H1 (cell line): ENCODE results near the gene IPO7. TPM values are rescaled to one million over a fixed set of nuclear protein-coding genes. Genes with fewer than 3 reads are reported as not detected.

Experiments
- CTCF ChIA-PET: fragments of 300-600 bp; sonication (Branson Sonifier 250); formaldehyde crosslinking; loops from one replicate; lab custom pipeline; 2021; ENCODE audit not compliant: partially characterized antibody; lab: Charles Lee
- POLR2A ChIA-PET: fragments of 300-600 bp; sonication (Branson Sonifier 250); formaldehyde crosslinking; loops from one replicate; lab custom pipeline; 2021; ENCODE audit warnings: inconsistent platforms; ENCODE audit not compliant: partially characterized antibody; lab: Charles Lee
- DNase-seq, 2 experiments: peaks; one replicate each; pipeline versions ENCODE4 v3.0.0 to v3.0.0-alpha.2; 2010 to 2022; ENCODE audit warnings: low spot score in 2 of 2, low read depth in 1 of 2, mixed read lengths in 1 of 2
- FAIRE-seq: peaks from 2 replicates; lab custom pipeline; 2011; peaks lifted over from hg19 to GRCh38; lab: Jason Lieb, UNC
- H2AFZ ChIP-seq: 2 replicates; pipeline ENCODE4 v1.8.1; 2012; ENCODE audit warnings: low read length, inconsistent platforms
- H2AK5ac ChIP-seq: 2 replicates; pipeline ENCODE4 v1.6.1; 2013; ENCODE audit warnings: low read depth, low read length
- H2BK120ac ChIP-seq: replicated peaks from 2 replicates; pipeline ENCODE3; 2013; ENCODE audit warnings: low read depth, low read length, inconsistent platforms
- H2BK12ac ChIP-seq: 2 replicates; pipeline ENCODE4 v1.6.1; 2013; ENCODE audit warnings: low read depth, low read length
- H2BK15ac ChIP-seq: 2 replicates; pipeline ENCODE4 v1.6.1; 2013; ENCODE audit warnings: low read length
- H2BK20ac ChIP-seq: 2 replicates; pipeline ENCODE4 v1.6.1; 2013; ENCODE audit warnings: low read length
- H2BK5ac ChIP-seq: 2 replicates; pipeline ENCODE4 v1.6.1; 2013; ENCODE audit warnings: low read depth, low read length
- H3K14ac ChIP-seq: 2 replicates; pipeline ENCODE4 v1.6.1; 2013; ENCODE audit warnings: inconsistent platforms; ENCODE audit not compliant: insufficient read length
- H3K18ac ChIP-seq: 2 replicates; pipeline ENCODE4 v1.6.1; 2013; ENCODE audit warnings: low read length; ENCODE audit errors: extremely low read depth
- H3K23ac ChIP-seq: 2 replicates; pipeline ENCODE4 v1.6.1; 2013; ENCODE audit warnings: inconsistent platforms; ENCODE audit not compliant: insufficient read length
- H3K23me2 ChIP-seq: 2 replicates; pipeline ENCODE4 v1.6.1; 2013; ENCODE audit warnings: low read depth, low read length
- H3K27ac ChIP-seq: 2 replicates; pipeline ENCODE4 v1.6.1; 2011; ENCODE audit warnings: low read depth, low read length, inconsistent platforms
- H3K27me3 ChIP-seq, 4 experiments: replicated peaks in 1 of 4; 1 replicate in 1 of 4; 2 replicates in 3 of 4; pipeline versions ENCODE4 v1.6.1 to v1.8.1; 2011 to 2013; ENCODE audit warnings: low read length in 3 of 4, mild to moderate bottlenecking in 3 of 4, inconsistent platforms in 2 of 4, mixed read lengths in 2 of 4, moderate library complexity in 1 of 4; ENCODE audit not compliant: control insufficient read depth in 3 of 4, insufficient read depth in 3 of 4; ENCODE audit errors: extremely low read depth in 1 of 4
- H3K36me3 ChIP-seq, 4 experiments: 2 replicates each; pipeline versions ENCODE4 v1.6.1 to v1.8.1; 2011 to 2013; ENCODE audit warnings: mild to moderate bottlenecking in 4 of 4, low read length in 3 of 4, moderate library complexity in 2 of 4, control low read depth in 1 of 4, inconsistent platforms in 1 of 4; ENCODE audit not compliant: insufficient read depth in 4 of 4, control insufficient read depth in 2 of 4
- H3K4ac ChIP-seq: replicated peaks from 2 replicates; pipeline ENCODE3; 2013; ENCODE audit warnings: low read length, low read depth, mixed read lengths, inconsistent platforms; ENCODE audit not compliant: insufficient read length
- H3K4me1 ChIP-seq, 4 experiments: replicated peaks in 1 of 4; 1 replicate in 1 of 4; 2 replicates in 3 of 4; pipeline versions ENCODE4 v1.6.1 to v1.8.1; 2011 to 2013; ENCODE audit warnings: low read length in 3 of 4, inconsistent platforms in 2 of 4, mixed read lengths in 1 of 4; ENCODE audit not compliant: insufficient read depth in 4 of 4, control insufficient read depth in 3 of 4
- H3K4me2 ChIP-seq, 2 experiments: 2 replicates each; pipeline versions ENCODE4 v1.6.1 to v1.8.1; 2011 to 2013; ENCODE audit warnings: low read depth in 2 of 2, low read length in 2 of 2, control low read depth in 1 of 2, inconsistent platforms in 1 of 2, mild to moderate bottlenecking in 1 of 2; ENCODE audit not compliant: insufficient read depth in 1 of 2
- H3K4me3 ChIP-seq, 4 experiments: fragments of 200-600, 300-600 bp in 1 of 4; sonication (generic), shearing (Covaris generic), sonication (Bioruptor Twin) in 1 of 4; 2 replicates each; pipeline versions ENCODE4 v1.5.1 to v1.8.1; 2011 to 2016; ENCODE audit warnings: low read length in 4 of 4, low read depth in 3 of 4, control low read depth in 2 of 4, inconsistent platforms in 2 of 4, mild to moderate bottlenecking in 2 of 4, mixed read lengths in 1 of 4, moderate library complexity in 1 of 4; ENCODE audit not compliant: insufficient read depth in 2 of 4; ENCODE audit errors: extremely low read depth in 1 of 4
- H3K56ac ChIP-seq: replicated peaks from 2 replicates; pipeline ENCODE3; 2013; ENCODE audit warnings: low read depth, mild to moderate bottlenecking, mixed read lengths, low read length, inconsistent platforms; ENCODE audit not compliant: insufficient read length
- H3K79me1 ChIP-seq: 2 replicates; pipeline ENCODE4 v1.6.1; 2013; ENCODE audit warnings: low read depth, low read length, control low read depth
- H3K79me2 ChIP-seq, 2 experiments: 2 replicates each; pipeline versions ENCODE4 v1.6.1 to v1.8.1; 2012 to 2013; ENCODE audit warnings: low read length in 2 of 2, mild to moderate bottlenecking in 2 of 2, inconsistent platforms in 1 of 2; ENCODE audit not compliant: insufficient read depth in 2 of 2, control insufficient read depth in 1 of 2
- H3K9ac ChIP-seq, 4 experiments: replicated peaks in 1 of 4; 1 replicate in 1 of 4; 2 replicates in 3 of 4; pipeline versions ENCODE4 v1.6.1 to v1.8.1; 2011 to 2013; ENCODE audit warnings: low read depth in 3 of 4, low read length in 3 of 4, control low read depth in 2 of 4, mild to moderate bottlenecking in 2 of 4, moderate library complexity in 2 of 4, inconsistent platforms in 1 of 4; ENCODE audit errors: extremely low read depth in 1 of 4
- H3K9me3 ChIP-seq, 2 experiments: 2 replicates each; pipeline versions ENCODE4 v1.6.1 to v1.8.1; 2012 to 2013; ENCODE audit warnings: mild to moderate bottlenecking in 2 of 2, moderate library complexity in 2 of 2, control low read depth in 1 of 2, inconsistent platforms in 1 of 2, low read depth in 1 of 2, low read length in 1 of 2, mixed read lengths in 1 of 2; ENCODE audit not compliant: insufficient read depth in 2 of 2
- H4K20me1 ChIP-seq, 2 experiments: replicated peaks in 1 of 2; 2 replicates each; pipeline versions ENCODE3 to v1.8.1; 2011 to 2013; ENCODE audit warnings: inconsistent platforms in 2 of 2, low read length in 2 of 2, mild to moderate bottlenecking in 1 of 2; ENCODE audit not compliant: insufficient read depth in 2 of 2, control insufficient read depth in 1 of 2
- H4K5ac ChIP-seq: 2 replicates; pipeline ENCODE4 v1.6.1; 2013; ENCODE audit warnings: low read length, low read depth, mixed read lengths, inconsistent platforms; ENCODE audit not compliant: insufficient read length
- H4K8ac ChIP-seq: 2 replicates; pipeline ENCODE4 v1.8.0; 2013; ENCODE audit warnings: mild to moderate bottlenecking, moderate library complexity, low read length, inconsistent platforms; ENCODE audit not compliant: insufficient read depth; ENCODE audit errors: extremely low read depth
- H4K91ac ChIP-seq: replicated peaks from 2 replicates; pipeline ENCODE3; 2013; ENCODE audit warnings: low read length, mixed read lengths, inconsistent platforms; ENCODE audit not compliant: insufficient read length
- BACH1 ChIP-seq: IDR thresholded peaks from 2 replicates; pipeline ENCODE4 v1.6.1; 2012; ENCODE audit warnings: low read length, improper control_type of control experiment
- CHD1 ChIP-seq: IDR thresholded peaks from 2 replicates; pipeline ENCODE4 v1.6.1; 2012; ENCODE audit warnings: low read depth, low read length, improper control_type of control experiment
- EZH2 ChIP-seq: fragments of 200-600 bp; sonication (generic); IDR thresholded peaks from 2 replicates; pipeline ENCODE4 v1.7.1; 2012; ENCODE audit warnings: low read depth, mild to moderate bottlenecking, moderate library complexity, low read length, inconsistent platforms; ENCODE audit not compliant: severe bottlenecking
- NRF1 ChIP-seq: IDR thresholded peaks from 2 replicates; pipeline ENCODE4 v1.6.1; 2011; ENCODE audit warnings: mild to moderate bottlenecking, low read depth, low read length, improper control_type of control experiment
- SIN3A ChIP-seq, 2 experiments: IDR thresholded peaks in 1 of 2; conservative IDR thresholded peaks in 1 of 2; 2 replicates each; pipeline ENCODE4 v1.6.1; 2011 to 2012; ENCODE audit warnings: low read length in 2 of 2, improper control_type of control experiment in 1 of 2, low read depth in 1 of 2, mild to moderate bottlenecking in 1 of 2
- SP1 ChIP-seq: IDR thresholded peaks from 2 replicates; pipeline ENCODE4 v1.6.1; 2011; ENCODE audit warnings: low read depth, low read length
- SP2 ChIP-seq: IDR thresholded peaks from 2 replicates; pipeline ENCODE4 v1.6.1; 2012; ENCODE audit warnings: mild to moderate bottlenecking, low read length, inconsistent platforms
- SRF ChIP-seq: IDR thresholded peaks from 2 replicates; pipeline ENCODE4 v1.6.1; 2011; ENCODE audit warnings: mild to moderate bottlenecking, low read depth, low read length, moderate library complexity
- ZNF274 ChIP-seq: IDR thresholded peaks from 2 replicates; pipeline ENCODE4 v1.7.0; 2012; ENCODE audit warnings: low read length, borderline replicate concordance; ENCODE audit errors: extremely low read depth
- WGBS, 2 experiments: shearing (Covaris generic) in 1 of 2; methylation state at CpG; one replicate each; pipeline versions ENCODE4 v1.1.6 to v1.1.7; 2013 to 2015; ENCODE audit warnings: low lambda C conversion rate in 2 of 2, mixed read lengths in 2 of 2, inconsistent platforms in 1 of 2, low coverage in 1 of 2, missing lambda C conversion rate in 1 of 2; ENCODE audit not compliant: insufficient replicate concordance in 2 of 2, insufficient coverage in 1 of 2, insufficient read length in 1 of 2; ENCODE audit errors: extremely low coverage in 1 of 2, missing lambda C conversion rate in 1 of 2; 5-methylcytosine and 5-hydroxymethylcytosine counted together
- polyA plus RNA-seq, 7 experiments: library from polyadenylated mRNA; depleted of rRNA in 3 of 7; stranded (reverse) in 5 of 7; unstranded in 2 of 7; fragments of >200 nt in 5 of 7; fragments of 200-250 nt in 2 of 7; gene quantifications; 1 replicate in 5 of 7; 2 replicates in 1 of 7; 4 replicates in 1 of 7; pipeline versions ENCODE4 v1.2.1 to v1.2.3, GENCODE V29; 2011 to 2013; ENCODE audit warnings: missing spikeins in 2 of 7, mixed read lengths in 2 of 7
- total RNA-seq: library from RNA; stranded (reverse); fragmentation: NEBNext Ultra II Directional; extraction: Animal tissue kit (Norgen Biotek cat#: 25700); gene quantifications from 2 replicates; pipeline ENCODE4 v1.2.1, GENCODE V29; 2021
- TF ChIP-seq, protein P1 (sequence below): IDR thresholded peaks from 2 replicates; pipeline ENCODE4 v1.6.1; 2012; ENCODE audit warnings: inconsistent platforms

IPO7 gene
- total and polyA plus RNA-seq, 2 of the 8 experiments (the other 6 are each of a cell fraction or from before 2014, with no cell fraction given), result 45.9 to 259 TPM

DNA sequence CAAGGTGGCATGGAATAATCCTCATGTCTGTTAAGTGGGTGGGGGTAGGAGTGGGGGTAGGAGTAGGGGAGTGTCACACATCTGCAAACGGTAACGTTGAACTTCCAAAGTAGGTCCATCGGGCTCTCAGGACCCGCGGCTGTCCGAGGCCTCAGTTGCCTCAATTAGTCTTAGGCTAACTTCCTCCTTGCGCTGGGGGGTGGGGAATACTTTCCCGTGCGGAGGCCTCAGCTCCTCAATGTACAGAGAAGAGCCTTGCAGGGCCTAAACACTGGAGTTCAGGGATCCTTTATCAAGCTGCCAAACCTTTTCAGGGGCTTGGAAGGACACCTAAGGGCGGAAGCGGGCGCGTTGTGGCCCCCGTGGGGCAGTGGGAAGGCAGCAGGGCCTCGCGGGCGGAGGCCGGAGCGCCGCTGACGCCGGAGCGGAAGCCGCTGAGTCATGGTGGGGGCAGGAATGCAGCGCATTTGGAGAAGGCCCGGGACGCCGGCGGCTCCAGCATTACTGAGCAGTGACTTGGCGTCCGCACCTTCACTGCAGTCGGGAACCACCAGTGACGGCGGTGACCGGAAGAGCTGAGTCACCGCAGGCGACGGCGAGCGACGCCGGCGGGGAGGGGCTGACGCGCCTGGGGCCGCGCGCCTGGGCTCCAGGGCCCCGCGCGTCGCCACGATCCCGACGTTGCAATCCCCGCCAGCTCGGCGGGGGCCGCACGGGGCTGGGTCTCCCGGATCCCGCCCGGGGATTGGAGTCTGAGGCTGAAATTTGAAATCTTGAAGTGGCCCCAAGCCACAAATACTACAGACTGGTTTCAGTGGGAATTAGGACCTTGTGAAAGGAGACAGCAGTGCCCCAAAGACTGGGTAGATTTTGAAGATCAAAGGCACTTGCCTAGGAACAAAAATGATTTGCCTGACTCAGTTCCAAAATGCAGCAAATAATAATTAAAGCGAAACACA lies 20.2 kb upstream of the IPO7 start:
- Histone ChIP-seq H3K23ac (no peak overlapping the region), H3K79me2 (no peaks in the 10 kb centered on the region), H3K4ac (peak overlapping the region; percentile 76), H2AFZ (no peak overlapping the region; the same call in 1 of the 2 replicates), H3K79me1 (no peaks in the 10 kb centered on the region), H3K9ac (peak overlapping the region; percentile 39 to 76 (median 64)), H4K8ac (peak overlapping the region; percentile 96; the same call in 1 of the 2 replicates), H2BK5ac (peak overlapping the region; percentile 99), H3K9me3 (no peaks in the 10 kb centered on the region), H3K4me3 (peak overlapping the region; percentile 19 to 59 (median 45)), H3K36me3 (no peaks in the 10 kb centered on the region), H2AK5ac (peak overlapping the region; percentile 79), H3K27me3 (no peaks in the 10 kb centered on the region), H3K18ac (peak overlapping the region; percentile 96), H3K56ac (peak overlapping the region; percentile 95), H2BK12ac (peak overlapping the region; percentile 100), H3K14ac (no peak overlapping the region), H3K4me2 (peak overlapping the region; percentile 52 to 63), H4K91ac (peak overlapping the region; percentile 98), H4K20me1 (no peaks in the 10 kb centered on the region), H4K5ac (peak overlapping the region; percentile 75), H2BK20ac (no peak overlapping the region), H3K4me1 (peaks cover 4 to 15% (median 10%) of the 10 kb centered on the region in 4 experiments), H3K23me2 (no peaks in the 10 kb centered on the region; the same call in 1 of the 2 replicates), H2BK120ac (peak overlapping the region; percentile 4), H3K27ac (peak overlapping the region; percentile 92), H2BK15ac (peak overlapping the region; percentile 31; the same call in 1 of the 2 replicates)
- CTCF ChIA-PET, result interaction anchor here (0.6 to 1.3 kb wide), 5 partner anchors 16 to 86 kb away, joined by 3 to 4 read pairs (median 3); no protein-coding TSS in a partner anchor
- FAIRE-seq, result no peak
- peak; percentile 88 to 89 for DNase-seq
- 10% methylated on average over 64 of the region's 64 CpGs; no CpG with 5 or more reads in 1 of the 2 experiments for WGBS, 2 experiments
- POLR2A ChIA-PET, result interaction anchor here (0.6 to 4.0 kb wide), 23 partner anchors 9 to 274 kb away, joined by 3 to 72 read pairs (median 5); partner anchors contain the start of genes DENND5A, IPO7, TMEM41B and ZNF143
- TF ChIP-seq SRF (peak; percentile 61), SP2 (no peak), NRF1 (no peak), SP1 (no peak), EZH2 (no peak), SIN3A (conservative IDR thresholded peaks at IDR 0.05 in 1 of 2, IDR thresholded peaks at IDR 0.05 in 1 of 2; ENCODE audit: low read depth in 1 of 2, low read length in 2 of 2) (peak in 1 of 2 experiments; percentile 18; a peak in 1 of 4 replicates), CHD1 (no peak), BACH1 (peak; percentile 100), ZNF274 (no peak)
- TF ChIP-seq, protein P1, sequence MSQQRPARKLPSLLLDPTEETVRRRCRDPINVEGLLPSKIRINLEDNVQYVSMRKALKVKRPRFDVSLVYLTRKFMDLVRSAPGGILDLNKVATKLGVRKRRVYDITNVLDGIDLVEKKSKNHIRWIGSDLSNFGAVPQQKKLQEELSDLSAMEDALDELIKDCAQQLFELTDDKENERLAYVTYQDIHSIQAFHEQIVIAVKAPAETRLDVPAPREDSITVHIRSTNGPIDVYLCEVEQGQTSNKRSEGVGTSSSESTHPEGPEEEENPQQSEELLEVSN, result no peak; the same call in 1 of the 2 replicates
